A673 (cell line): ENCODE data around the gene MAP7D3. TPM values are rescaled to one million over a fixed set of nuclear protein-coding genes. Genes with fewer than 3 reads are reported as not detected.
"Not testable (repeated sequence)": the region's sequence is repeated elsewhere in the genome, so short reads cannot be mapped to it uniquely, and the experiment has no call there.

Experiments used
- BruUV-seq: library from RNA; stranded (reverse); fragments of 400-500 nt; replicated peaks from 2 replicates; lab custom pipeline; 2021; lab: Mats Ljungman, UMichigan
- CTCF ChIA-PET: fragments of 300-600 bp; sonication (Branson Sonifier 250); formaldehyde crosslinking; loops from one replicate; lab custom pipeline; 2022; ENCODE audit warnings: antibody characterized with exemption; lab: Charles Lee
- POLR2A ChIA-PET: fragments of 300-600 bp; sonication (Branson Sonifier 250); formaldehyde crosslinking; loops from one replicate; lab custom pipeline; 2022; ENCODE audit warnings: antibody characterized with exemption; ENCODE audit not compliant: low non-redundant PET; lab: Charles Lee
- DNase-seq: peaks from one replicate; pipeline ENCODE4 v3.0.0-alpha.2; 2015; ENCODE audit warnings: low spot score
- H3K27ac ChIP-seq: fragments of 200-600 bp; sonication (generic); 2 replicates; pipeline ENCODE4 v1.5.1; 2016; ENCODE audit warnings: mixed run types, low read depth, mild to moderate bottlenecking, mixed read lengths, antibody characterized with exemption, low read length; ENCODE audit not compliant: poor library complexity, severe bottlenecking
- H3K27me3 ChIP-seq: fragments of 200-600 bp; sonication (generic); replicated peaks from 2 replicates; pipeline ENCODE4 v1.6.1; 2017; ENCODE audit warnings: mixed run types, low read depth, mild to moderate bottlenecking, mixed read lengths, antibody characterized with exemption, low read length; ENCODE audit not compliant: insufficient read depth, poor library complexity
- H3K36me3 ChIP-seq: fragments of 200-600 bp; sonication (generic); 2 replicates; pipeline ENCODE4 v1.6.1; 2016; ENCODE audit warnings: mixed run types, mild to moderate bottlenecking, mixed read lengths, antibody characterized with exemption, low read length; ENCODE audit not compliant: insufficient read depth, poor library complexity, severe bottlenecking
- H3K4me1 ChIP-seq: fragments of 200-600 bp; sonication (generic); 2 replicates; pipeline ENCODE4 v1.6.1; 2017; ENCODE audit warnings: mixed run types, mild to moderate bottlenecking, mixed read lengths, antibody characterized with exemption, low read length; ENCODE audit not compliant: insufficient read depth, poor library complexity, severe bottlenecking
- H3K4me3 ChIP-seq: fragments of 200-600 bp; sonication (generic); 2 replicates; pipeline ENCODE4 v1.5.1; 2016; ENCODE audit warnings: low read depth, mixed run types, mild to moderate bottlenecking, mixed read lengths, low read length; ENCODE audit not compliant: poor library complexity, severe bottlenecking
- H3K9me3 ChIP-seq: fragments of 200-600 bp; sonication (generic); 2 replicates; pipeline ENCODE4 v1.6.1; 2016; ENCODE audit warnings: mixed run types, low read depth, mild to moderate bottlenecking, mixed read lengths, antibody characterized with exemption, low read length; ENCODE audit not compliant: poor library complexity, severe bottlenecking
- CTCF ChIP-seq: fragments of 300-800, 200-600 bp; sonication (generic); conservative IDR thresholded peaks from 2 replicates; pipeline ENCODE4 v1.5.1; 2017; ENCODE audit warnings: low read depth, mild to moderate bottlenecking, antibody characterized with exemption, low read length, moderate library complexity, mixed read lengths
- EZH2 ChIP-seq: fragments of 200-600 bp; sonication (generic); IDR thresholded peaks from 2 replicates; pipeline ENCODE4 v1.6.1; 2017; ENCODE audit warnings: borderline replicate concordance, low read depth, mild to moderate bottlenecking, mixed read lengths, antibody characterized with exemption, low read length; ENCODE audit not compliant: poor library complexity, severe bottlenecking
- intact Hi-C: fragments of 100-400 bp; cut with micrococcal nuclease; formaldehyde crosslinking; loops from one replicate; pipeline ENCODE4 v1.10.0; 2022; ENCODE audit not compliant: unreplicated experiment
- total RNA-seq: library from RNA; stranded (reverse); gene quantifications from 2 replicates; pipeline ENCODE4 v1.2.3, GENCODE V29; 2021

The MAP7D3 gene
- total RNA-seq, 1 experiment from 2014 or later: 12.9 TPM

- POLR2A ChIA-PET: interaction anchor here (0.5 kb wide), 1 partner anchor 15 kb away, joined by 3 read pairs; no protein-coding TSS in a partner anchor
- H3K4me3 ChIP-seq: no peak overlapping the region
- no peak for DNase-seq
- TF ChIP-seq EZH2: no peak
- 0 out of 2 replicates have a peak, but pooled peaks have one; percentile 18 for TF ChIP-seq CTCF
- intact Hi-C loops: no loop called here
- no TSS peak for BruUV-seq
- H3K4me1 ChIP-seq: no peaks in the 10 kb centered on the region
- H3K27me3 ChIP-seq: no peaks in the 10 kb centered on the region
- no peak overlapping the region for H3K27ac ChIP-seq
- no peaks in the 10 kb centered on the region for H3K9me3 ChIP-seq
- no peaks in the 10 kb centered on the region for H3K36me3 ChIP-seq
- CTCF ChIA-PET: no interaction called here
Measured at GRCh38 chrX:136170139-136170800, 80.9 kb downstream of the MAP7D3 start.

GRCh38 chrX:136168929-136169735, 82.1 kb downstream of the MAP7D3 start:
- Histone ChIP-seq H3K36me3 (no peaks in the 10 kb centered on the region), H3K4me1 (no peaks in the 10 kb centered on the region), H3K27ac (no peak overlapping the region), H3K4me3 (no peak overlapping the region), H3K27me3 (no peaks in the 10 kb centered on the region), H3K9me3 (no peaks in the 10 kb centered on the region)
- ChIA-PET CTCF (no interaction called here), POLR2A (no interaction called here)
- TF ChIP-seq CTCF (no peak), EZH2 (no peak)
- no TSS peak for BruUV-seq
- peak; percentile 58 for DNase-seq
- intact Hi-C loops: loop anchor here (10.0 kb wide), 1 partner anchor 526 kb away; no protein-coding TSS in a partner anchor

- H3K4me1 ChIP-seq, H3K9me3 ChIP-seq, H3K27me3 ChIP-seq, POLR2A ChIA-PET, BruUV-seq, DNase-seq, H3K36me3 ChIP-seq, H3K4me3 ChIP-seq, CTCF ChIA-PET, H3K27ac ChIP-seq: not testable (repeated sequence)
- intact Hi-C loops: loop anchor here (10.0 kb wide), 1 partner anchor 527 kb away; no protein-coding TSS in a partner anchor
Measured at GRCh38 chrX:136167989-136168388, 83.2 kb downstream of the MAP7D3 start.
